ENCODE measurements around the gene PROSER1. TPM values are rescaled to one million over a fixed set of nuclear protein-coding genes. Genes with fewer than 3 reads are reported as not detected.
"Not testable (repeated sequence)": the region's sequence is repeated elsewhere in the genome, so short reads cannot be mapped to it uniquely, and the experiment has no call there.

The PROSER1 gene
- total RNA-seq, 1 experiment from 2014 or later, result 75.6 TPM

DNA sequence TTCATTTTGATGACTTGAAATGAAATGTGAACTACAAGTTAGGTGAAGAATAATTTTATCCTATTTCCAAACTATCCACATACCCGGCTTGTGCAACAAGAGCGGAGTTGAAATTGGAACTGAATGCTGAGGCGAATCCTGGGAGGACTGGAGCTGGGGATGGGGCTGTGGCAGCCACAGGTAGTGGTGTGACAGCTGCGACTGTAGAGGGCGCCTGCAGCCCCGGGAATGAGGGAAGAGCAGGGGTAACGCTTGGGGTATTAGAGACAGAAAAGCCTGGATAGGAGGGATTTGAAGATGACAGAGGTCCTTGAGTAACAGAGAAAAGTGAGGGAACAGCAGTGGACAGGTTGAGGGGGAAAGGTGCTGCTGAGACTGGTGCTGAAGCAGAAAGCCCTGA lies 25.3 kb downstream of the PROSER1 start:
- no peaks in the 10 kb centered on the region for H3K4me1 ChIP-seq
- POLR2A ChIA-PET, result no interaction called here
- CTCF ChIA-PET, result no interaction called here

DNA sequence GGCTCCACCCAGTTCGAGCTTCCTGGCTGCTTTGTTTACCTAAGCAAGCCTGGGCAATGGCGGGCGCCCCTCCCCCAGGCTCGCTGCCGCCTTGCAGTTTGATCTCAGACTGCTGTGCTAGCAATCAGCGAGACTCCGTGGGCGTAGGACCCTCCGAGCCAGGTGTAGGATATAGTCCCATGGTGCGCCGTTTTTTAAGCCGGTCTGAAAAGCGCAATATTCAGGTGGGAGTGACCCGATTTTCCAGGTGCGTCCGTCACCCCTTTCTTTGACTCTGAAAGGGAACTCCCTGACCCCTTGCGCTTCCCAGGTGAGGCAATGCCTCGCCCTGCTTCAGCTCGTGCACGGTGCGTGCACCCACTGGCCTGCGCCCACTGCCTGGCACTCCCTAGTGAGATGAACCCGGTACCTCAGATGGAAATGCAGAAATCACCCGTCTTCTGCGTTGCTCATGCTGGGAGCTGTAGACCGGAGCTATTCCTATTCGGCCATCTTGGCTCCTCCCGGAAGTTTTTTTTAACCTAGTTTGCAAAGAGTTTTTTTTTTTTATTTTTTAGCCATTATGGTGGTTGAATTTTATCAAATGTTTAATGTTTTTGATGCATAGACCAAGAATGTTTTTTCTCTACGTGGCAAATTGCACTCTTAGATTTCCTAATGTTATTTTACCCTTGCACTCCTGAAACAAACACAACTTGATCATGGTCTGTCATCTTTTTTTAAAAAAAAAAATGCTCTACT lies 31.3 kb downstream of the PROSER1 start:
- POLR2A ChIA-PET; H3K4me1 ChIP-seq; BruUV-seq (replicated peaks); H3K27me3 Mint-ChIP-seq (ENCODE audit: insufficient read depth, unreplicated experiment); CTCF ChIA-PET; H3K27me3 ChIP-seq (replicated peaks; ENCODE audit: control insufficient read depth, insufficient read depth, low read length); H3K4me1 Mint-ChIP-seq (ENCODE audit: low read depth, unreplicated experiment); H3K9me3 ChIP-seq; H3K36me3 ChIP-seq (ENCODE audit: control insufficient read depth, insufficient read depth, low read length): not testable (repeated sequence)
- H3K36me3 Mint-ChIP-seq (ENCODE audit: insufficient read depth, unreplicated experiment), result peaks cover 32% of the 10 kb centered on the region
- H3K27ac Mint-ChIP-seq (ENCODE audit: unreplicated experiment), result peak overlapping the region; percentile 84
- H3K4me3 Mint-ChIP-seq (ENCODE audit: unreplicated experiment), result peak overlapping the region; percentile 74
- H3K4me3 ChIP-seq (ENCODE audit: low read depth, low read length), result peak overlapping the region; percentile 32
- intact Hi-C loops (cut with micrococcal nuclease; ENCODE audit: unreplicated experiment), result loop anchor here (2.0 kb wide), 1 partner anchor 20 kb away; no protein-coding TSS in a partner anchor
- peaks cover 14% of the 10 kb centered on the region for H3K9me3 Mint-ChIP-seq (ENCODE audit: unreplicated experiment)
- DNase-seq, result peak in 1 of 2 experiments; percentile 34

More for the DNA sequence above, 25.3 kb downstream of the PROSER1 start:
- TF ChIP-seq, protein P1, sequence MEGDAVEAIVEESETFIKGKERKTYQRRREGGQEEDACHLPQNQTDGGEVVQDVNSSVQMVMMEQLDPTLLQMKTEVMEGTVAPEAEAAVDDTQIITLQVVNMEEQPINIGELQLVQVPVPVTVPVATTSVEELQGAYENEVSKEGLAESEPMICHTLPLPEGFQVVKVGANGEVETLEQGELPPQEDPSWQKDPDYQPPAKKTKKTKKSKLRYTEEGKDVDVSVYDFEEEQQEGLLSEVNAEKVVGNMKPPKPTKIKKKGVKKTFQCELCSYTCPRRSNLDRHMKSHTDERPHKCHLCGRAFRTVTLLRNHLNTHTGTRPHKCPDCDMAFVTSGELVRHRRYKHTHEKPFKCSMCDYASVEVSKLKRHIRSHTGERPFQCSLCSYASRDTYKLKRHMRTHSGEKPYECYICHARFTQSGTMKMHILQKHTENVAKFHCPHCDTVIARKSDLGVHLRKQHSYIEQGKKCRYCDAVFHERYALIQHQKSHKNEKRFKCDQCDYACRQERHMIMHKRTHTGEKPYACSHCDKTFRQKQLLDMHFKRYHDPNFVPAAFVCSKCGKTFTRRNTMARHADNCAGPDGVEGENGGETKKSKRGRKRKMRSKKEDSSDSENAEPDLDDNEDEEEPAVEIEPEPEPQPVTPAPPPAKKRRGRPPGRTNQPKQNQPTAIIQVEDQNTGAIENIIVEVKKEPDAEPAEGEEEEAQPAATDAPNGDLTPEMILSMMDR (IDR thresholded peaks at IDR 0.05; ENCODE audit: insufficient read depth in 1 of 2, low read depth in 1 of 2, low read length in 1 of 2, severe bottlenecking in 1 of 2, unreplicated experiment in 1 of 2), result peak; percentile 26 to 43
- Histone ChIP-seq H3K27me3 (replicated peaks; ENCODE audit: control insufficient read depth, insufficient read depth, low read length) (no peaks in the 10 kb centered on the region), H3K36me3 (ENCODE audit: control insufficient read depth, insufficient read depth, low read length) (peaks cover 7% of the 10 kb centered on the region), H3K9me3 (no peaks in the 10 kb centered on the region), H3K4me3 (ENCODE audit: low read depth, low read length) (no peak overlapping the region)
- Mint-ChIP-seq H3K36me3 (ENCODE audit: insufficient read depth, unreplicated experiment) (peaks cover 75% of the 10 kb centered on the region), H3K27ac (ENCODE audit: unreplicated experiment) (no peak overlapping the region), H3K9me3 (ENCODE audit: unreplicated experiment) (peaks cover 14% of the 10 kb centered on the region), H3K4me1 (ENCODE audit: low read depth, unreplicated experiment) (peaks cover 4% of the 10 kb centered on the region), H3K4me3 (ENCODE audit: unreplicated experiment) (no peak overlapping the region), H3K27me3 (ENCODE audit: insufficient read depth, unreplicated experiment) (no peaks in the 10 kb centered on the region)
- BruUV-seq (replicated peaks), result no TSS peak
- DNase-seq, result peak in 1 of 2 experiments; percentile 33
- intact Hi-C loops (cut with micrococcal nuclease; ENCODE audit: unreplicated experiment), result no loop called here

GRCh38 chr13:38998739-38999138 lies 39.1 kb downstream of the PROSER1 start:
- Mint-ChIP-seq H3K36me3 (ENCODE audit: insufficient read depth, unreplicated experiment) (no peaks in the 10 kb centered on the region), H3K27me3 (ENCODE audit: insufficient read depth, unreplicated experiment) (no peaks in the 10 kb centered on the region), H3K9me3 (ENCODE audit: unreplicated experiment) (no peaks in the 10 kb centered on the region), H3K4me3 (ENCODE audit: unreplicated experiment) (no peak overlapping the region), H3K27ac (ENCODE audit: unreplicated experiment) (no peak overlapping the region), H3K4me1 (ENCODE audit: low read depth, unreplicated experiment) (no peaks in the 10 kb centered on the region)
- ChIA-PET CTCF (no interaction called here), POLR2A (no interaction called here)
- no peaks in the 10 kb centered on the region; the same call in 1 of the 2 replicates for H3K9me3 ChIP-seq
- DNase-seq, result no peak
- H3K36me3 ChIP-seq (ENCODE audit: control insufficient read depth, insufficient read depth, low read length), result no peaks in the 10 kb centered on the region
- intact Hi-C loops (cut with micrococcal nuclease; ENCODE audit: unreplicated experiment), result no loop called here
- H3K4me1 ChIP-seq, result no peaks in the 10 kb centered on the region
- H3K27me3 ChIP-seq (replicated peaks; ENCODE audit: control insufficient read depth, insufficient read depth, low read length), result no peaks in the 10 kb centered on the region
- BruUV-seq (replicated peaks), result no TSS peak
- TF ChIP-seq, protein P1 (IDR thresholded peaks at IDR 0.05; ENCODE audit: insufficient read depth in 1 of 2, low read depth in 1 of 2, low read length in 1 of 2, severe bottlenecking in 1 of 2, unreplicated experiment in 1 of 2), result no peak
- H3K4me3 ChIP-seq (ENCODE audit: low read depth, low read length), result no peak overlapping the region

Data from Caco-2 (cell line).